Ishikawa (cell line): ENCODE measurements around the gene CLBA1.

Source experiments
- CEBPB ChIP-seq: IDR thresholded peaks from 2 replicates; pipeline ENCODE4 v1.6.1; 2012
- CREB1 ChIP-seq: IDR thresholded peaks from 2 replicates; pipeline ENCODE4 v1.6.1; 2012; ENCODE audit warnings: low read depth
- EGR1 ChIP-seq: IDR thresholded peaks from 2 replicates; pipeline ENCODE4 v1.6.1; 2012
- EP300 ChIP-seq: IDR thresholded peaks from 2 replicates; pipeline ENCODE4 v1.6.1; 2012; ENCODE audit warnings: borderline replicate concordance
- FOXM1 ChIP-seq: IDR thresholded peaks from 2 replicates; pipeline ENCODE4 v1.6.1; 2012; ENCODE audit warnings: low read depth, borderline replicate concordance
- NFIC ChIP-seq: IDR thresholded peaks from 2 replicates; pipeline ENCODE4 v1.6.1; 2012
- RAD21 ChIP-seq: IDR thresholded peaks from 2 replicates; pipeline ENCODE4 v1.6.1; 2012; ENCODE audit warnings: low read depth
- REST ChIP-seq: IDR thresholded peaks from 2 replicates; pipeline ENCODE4 v1.6.1; 2012; ENCODE audit warnings: low read depth, mild to moderate bottlenecking
- TAF1 ChIP-seq: IDR thresholded peaks from 2 replicates; pipeline ENCODE4 v1.6.1; 2012; ENCODE audit warnings: low read depth, mild to moderate bottlenecking
- TCF12 ChIP-seq: IDR thresholded peaks from 2 replicates; pipeline ENCODE4 v1.6.1; 2012; ENCODE audit warnings: low read depth
- TEAD4 ChIP-seq: IDR thresholded peaks from 2 replicates; pipeline ENCODE4 v1.6.1; 2012
- USF1 ChIP-seq: IDR thresholded peaks from 2 replicates; pipeline ENCODE4 v1.6.1; 2012
- YY1 ChIP-seq: IDR thresholded peaks from 2 replicates; pipeline ENCODE4 v1.6.1; 2012; ENCODE audit warnings: low read depth
- ZBTB7A ChIP-seq: IDR thresholded peaks from 2 replicates; pipeline ENCODE4 v1.6.1; 2012; ENCODE audit warnings: low read depth
- TF ChIP-seq, protein P1 (sequence below): IDR thresholded peaks from 2 replicates; pipeline ENCODE4 v1.6.1; 2012

The CLBA1 gene

GRCh38 chr14:104937694-104938365 lies 47.8 kb upstream of the CLBA1 start:
- TF ChIP-seq CREB1 = no peak
- no peak for TF ChIP-seq EP300
- TF ChIP-seq, protein P1, sequence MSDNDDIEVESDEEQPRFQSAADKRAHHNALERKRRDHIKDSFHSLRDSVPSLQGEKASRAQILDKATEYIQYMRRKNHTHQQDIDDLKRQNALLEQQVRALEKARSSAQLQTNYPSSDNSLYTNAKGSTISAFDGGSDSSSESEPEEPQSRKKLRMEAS = no peak
- TF ChIP-seq YY1 = no peak
- no peak for TF ChIP-seq NFIC
- TF ChIP-seq TAF1 = no peak
- TF ChIP-seq EGR1 = no peak
- no peak for TF ChIP-seq TEAD4
- TF ChIP-seq FOXM1 = no peak
- no peak for TF ChIP-seq RAD21
- TF ChIP-seq TCF12 = no peak
- TF ChIP-seq ZBTB7A = no peak
- TF ChIP-seq CEBPB = no peak
- no peak for TF ChIP-seq USF1

GRCh38 chr14:104938436-104938835 lies 47.2 kb upstream of the CLBA1 start:
- TF ChIP-seq RAD21 (no peak), USF1 (no peak), EP300 (no peak), CEBPB (no peak)
- TF ChIP-seq, protein P1 = no peak

DNA sequence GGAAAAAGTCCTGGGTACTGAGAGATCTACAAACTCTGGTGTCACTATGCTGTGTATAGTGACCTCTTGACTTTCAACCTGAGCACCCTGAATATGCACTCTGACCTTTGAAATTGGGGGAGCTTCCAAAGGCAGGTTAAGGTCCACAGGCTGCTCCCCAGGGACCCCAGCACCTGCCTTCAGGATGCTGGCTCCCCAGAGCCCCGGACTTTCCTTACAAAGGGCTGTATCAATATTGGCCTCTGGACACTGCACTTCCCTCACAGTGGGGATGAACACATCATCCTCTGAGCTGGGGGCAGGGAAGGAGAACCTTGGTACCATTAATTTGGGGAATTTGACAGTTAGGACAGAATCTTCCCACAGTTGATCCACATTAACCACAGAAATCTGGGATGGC lies 46.6 kb upstream of the CLBA1 start:
- TF ChIP-seq NFIC = no peak
- TF ChIP-seq YY1 = no peak
- no peak for TF ChIP-seq CREB1
- TF ChIP-seq, protein P1 = no peak
- no peak for TF ChIP-seq CEBPB
- TF ChIP-seq RAD21 = no peak
- TF ChIP-seq TEAD4 = no peak
- TF ChIP-seq EP300 = no peak
- TF ChIP-seq REST = no peak
- no peak for TF ChIP-seq TAF1
- no peak for TF ChIP-seq FOXM1
- TF ChIP-seq TCF12 = no peak
- no peak for TF ChIP-seq USF1
- TF ChIP-seq EGR1 = no peak
- no peak for TF ChIP-seq ZBTB7A

GRCh38 chr14:104939666-104940410 lies 45.8 kb upstream of the CLBA1 start:
- TF ChIP-seq TEAD4 (no peak), REST (no peak), USF1 (no peak)
- TF ChIP-seq, protein P1 = no peak
